K562 (cell line): ENCODE results near the gene MSL3. TPM values are rescaled to one million over a fixed set of nuclear protein-coding genes. Genes with fewer than 3 reads are reported as not detected.

Source experiments
- ATAC-seq: fragments of 200-7000 bp; cut with Tn5 transposase; 3 replicates; pipeline ENCODE4 v1.9.1; 2020; ENCODE audit warnings: moderate library complexity
- BruUV-seq: library from RNA; stranded (reverse); fragments of 400-500 nt; replicated peaks from 2 replicates; lab custom pipeline; 2021; lab: Mats Ljungman, UMichigan
- CTCF ChIA-PET: fragments of 300-600 bp; formaldehyde crosslinking; extraction: SDS; loops from one replicate; lab custom pipeline; 2021; ENCODE audit warnings: low intra/inter-chr PET ratio; lab: Yijun Ruan, JAX
- POLR2A ChIA-PET: fragments of 300-600, 350-650 bp; sonication (Branson Sonifier 250); formaldehyde crosslinking; extraction: SDS; loops from one replicate; lab custom pipeline; 2021; ENCODE audit warnings: antibody characterized with exemption, inconsistent platforms; lab: Yijun Ruan, JAX
- DNase-seq, 4 experiments: peaks; one replicate each; pipeline versions ENCODE4 v3.0.0 to v3.0.0-alpha.2; 2011 to 2018; ENCODE audit warnings: low spot score in 3 of 4, mixed read lengths in 3 of 4; ENCODE audit errors: extremely low read depth in 1 of 4
- FAIRE-seq: peaks from 2 replicates; lab custom pipeline; 2011; peaks lifted over from hg19 to GRCh38; lab: Jason Lieb, UNC
- H2AFZ ChIP-seq: 2 replicates; pipeline ENCODE4 v1.6.0; 2011; ENCODE audit warnings: low read depth, low read length, control low read depth, inconsistent platforms
- H3K27ac ChIP-seq: fragments of 200-600 bp; 3 replicates; pipeline ENCODE4 v1.8.0; 2011; ENCODE audit warnings: low read depth, mild to moderate bottlenecking, control low read depth, inconsistent platforms, low read length, moderate library complexity, mixed read lengths; ENCODE audit errors: extremely low read depth
- H3K27me3 ChIP-seq, 2 experiments: fragments of 300-600 bp in 1 of 2; 2 replicates in 1 of 2; 3 replicates in 1 of 2; pipeline versions ENCODE4 v1.6.0 to v1.8.0; 2011; ENCODE audit warnings: inconsistent platforms in 2 of 2, low read length in 2 of 2, mild to moderate bottlenecking in 1 of 2, mixed read lengths in 1 of 2, moderate library complexity in 1 of 2; ENCODE audit not compliant: control insufficient read depth in 2 of 2, insufficient read depth in 2 of 2
- H3K36me3 ChIP-seq: fragments of 300-600 bp; 3 replicates; pipeline ENCODE4 v1.8.0; 2011; ENCODE audit warnings: mild to moderate bottlenecking, low read length, inconsistent platforms; ENCODE audit not compliant: control insufficient read depth, insufficient read depth
- H3K4me1 ChIP-seq, 2 experiments: fragments of 200-600 bp in 1 of 2; replicated peaks in 1 of 2; 2 replicates in 1 of 2; 3 replicates in 1 of 2; pipeline versions ENCODE4 v1.5.1 to v1.8.0; 2011; ENCODE audit warnings: inconsistent platforms in 2 of 2, low read length in 2 of 2, mild to moderate bottlenecking in 1 of 2, mixed read lengths in 1 of 2, moderate library complexity in 1 of 2; ENCODE audit not compliant: control insufficient read depth in 2 of 2, insufficient read depth in 2 of 2
- H3K4me2 ChIP-seq: 2 replicates; pipeline ENCODE4 v1.6.1; 2011; ENCODE audit warnings: low read length, control low read depth, inconsistent platforms, mixed read lengths; ENCODE audit not compliant: insufficient read depth
- H3K4me3 ChIP-seq: fragments of 200-600 bp; sonication (generic), shearing (Covaris generic); 2 replicates; pipeline ENCODE4 v1.5.1; 2016; ENCODE audit warnings: control low read depth, inconsistent platforms
- H3K79me2 ChIP-seq: fragments of 200-600 bp; 3 replicates; pipeline ENCODE4 v1.8.0; 2011; ENCODE audit warnings: low read length, inconsistent platforms; ENCODE audit not compliant: control insufficient read depth, insufficient read depth
- H3K9ac ChIP-seq, 2 experiments: 2 replicates each; pipeline versions ENCODE4 v1.6.0 to v1.6.1; 2011; ENCODE audit warnings: low read depth in 2 of 2, low read length in 2 of 2, control low read depth in 1 of 2, inconsistent platforms in 1 of 2, mild to moderate bottlenecking in 1 of 2, mixed read lengths in 1 of 2; ENCODE audit not compliant: insufficient read depth in 1 of 2
- H3K9me1 ChIP-seq: one replicate; pipeline ENCODE4 v1.6.0; 2011; ENCODE audit warnings: inconsistent platforms, mild to moderate bottlenecking, low read length, moderate library complexity; ENCODE audit not compliant: control insufficient read depth, insufficient read depth
- H3K9me3 ChIP-seq: replicated peaks from 2 replicates; pipeline ENCODE4 v1.5.1; 2011; ENCODE audit warnings: low read depth, low read length, inconsistent platforms; ENCODE audit not compliant: control insufficient read depth, insufficient read depth
- H4K20me1 ChIP-seq: replicated peaks from 2 replicates; pipeline ENCODE4 v1.6.1; 2011; ENCODE audit warnings: low read length, inconsistent platforms, mixed read lengths; ENCODE audit not compliant: control insufficient read depth, insufficient read depth
- CREM ChIP-seq: IDR thresholded peaks from 2 replicates; pipeline ENCODE4 v1.6.1; 2014; ENCODE audit warnings: antibody characterized with exemption, low read depth
- GMEB1 ChIP-seq: fragments of 250-450 bp; sonication (Bioruptor Pico); IDR thresholded peaks from 2 replicates; pipeline ENCODE4 v1.4.0; 2020; ENCODE audit warnings: mild to moderate bottlenecking
- KDM4B ChIP-seq, 2 experiments: fragments of 450-650 bp in 1 of 2; sonication (generic) in 1 of 2; IDR thresholded peaks; 2 replicates each; pipeline ENCODE4 v1.6.1; 2016 to 2017; ENCODE audit warnings: borderline replicate concordance in 2 of 2, antibody characterized with exemption in 1 of 2, low read depth in 1 of 2, mild to moderate bottlenecking in 1 of 2
- MYC ChIP-seq, 2 experiments: fragments of 250-450 bp in 1 of 2; sonication (Bioruptor Pico) in 1 of 2; IDR thresholded peaks; 2 replicates each; pipeline versions ENCODE4 v1.5.1 to v1.6.1; 2012 to 2021; ENCODE audit warnings: low read depth in 2 of 2, borderline replicate concordance in 1 of 2, improper control_type of control experiment in 1 of 2, low read length in 1 of 2, mild to moderate bottlenecking in 1 of 2, moderate library complexity in 1 of 2
- NCOA6 ChIP-seq: fragments of 450-650 bp; IDR thresholded peaks from 2 replicates; pipeline ENCODE4 v1.6.1; 2017; ENCODE audit warnings: mild to moderate bottlenecking
- POLR2AphosphoS2 ChIP-seq: IDR thresholded peaks from 2 replicates; pipeline ENCODE4 v1.6.1; 2012; ENCODE audit warnings: low read length, improper control_type of control experiment
- RBM22 ChIP-seq: fragments of 200-400 bp; formaldehyde crosslinking; IDR thresholded peaks from 2 replicates; pipeline ENCODE4 v1.6.1; 2018; ENCODE audit warnings: low read length, low read depth; ENCODE audit not compliant: poor library complexity, severe bottlenecking
- SREBF1 ChIP-seq: fragments of 150-350 bp; IDR thresholded peaks from 2 replicates; pipeline ENCODE4 v1.6.1; 2014; ENCODE audit warnings: antibody characterized with exemption, low read depth, low read length, borderline replicate concordance
- UBTF ChIP-seq, 2 experiments: IDR thresholded peaks; 2 replicates each; pipeline ENCODE4 v1.6.1; 2012; ENCODE audit warnings: improper control_type of control experiment in 2 of 2, low read depth in 2 of 2, low read length in 2 of 2, borderline replicate concordance in 1 of 2
- ZNF224 ChIP-seq: sonication (generic); formaldehyde crosslinking; IDR thresholded peaks from 2 replicates; pipeline ENCODE4 v1.8.0; 2022; ENCODE audit warnings: mild to moderate bottlenecking, missing genetic modification reagents
- ZNF239 ChIP-seq: fragments of 250-450 bp; sonication (Bioruptor Pico); IDR thresholded peaks from 2 replicates; pipeline ENCODE4 v1.4.0; 2020; ENCODE audit warnings: mild to moderate bottlenecking
- ZNF280A ChIP-seq: fragments of 450-650 bp; IDR thresholded peaks from 2 replicates; pipeline ENCODE4 v1.6.1; 2018; ENCODE audit warnings: mild to moderate bottlenecking, low read depth; ENCODE audit not compliant: partially characterized antibody
- ZNF764 ChIP-seq: fragments of 250-450 bp; sonication (Bioruptor Pico); IDR thresholded peaks from 2 replicates; pipeline ENCODE4 v1.4.0; 2020; ENCODE audit warnings: low read depth, mild to moderate bottlenecking, moderate library complexity
- ZNF766 ChIP-seq: fragments of 200-800 bp; sonication (Bioruptor generic); conservative IDR thresholded peaks from 2 replicates; pipeline ENCODE4 v1.6.1; 2016; ENCODE audit warnings: missing genetic modification characterization, missing compliant biosample characterization
- WGBS: fragments of 100-300 bp; shearing (Covaris generic); methylation state at CpG from one replicate; pipeline ENCODE4 v1.1.6; 2016; ENCODE audit warnings: low coverage, mixed read lengths; ENCODE audit not compliant: insufficient coverage; ENCODE audit errors: missing lambda C conversion rate; 5-methylcytosine and 5-hydroxymethylcytosine counted together
- in situ Hi-C: fragments of 300-500 bp; cut with MboI; formaldehyde crosslinking; loops from 4 replicates; pipeline ENCODE4 v1.15.0; 2018; ENCODE audit warnings: inconsistent platforms, mixed read lengths
- intact Hi-C: fragments of 100-400 bp; cut with micrococcal nuclease; formaldehyde crosslinking; loops from 2 replicates; pipeline ENCODE4 v1.14.2; 2022
- polyA plus RNA-seq, 8 experiments: library from polyadenylated mRNA; depleted of rRNA in 4 of 8; stranded (reverse) in 5 of 8; unstranded in 3 of 8; fragments of >200 nt; fragmentation: Nextera tagmentation in 2 of 8; fragmentation: Illumina TruSeq in 1 of 8; extraction: Ambion mirVana in 2 of 8; extraction: Trizol in 1 of 8; gene quantifications; 2 replicates each; pipeline versions ENCODE4 v1.2.1 to v1.2.3, GENCODE V29; 2011 to 2014; ENCODE audit warnings: inconsistent platforms in 1 of 8, missing spikeins in 1 of 8
- total RNA-seq, 7 experiments: library from RNA; depleted of rRNA in 6 of 7; stranded (reverse); fragments of >200 nt in 6 of 7; fragmentation: Illumina TruSeq in 2 of 7; extraction: Trizol in 2 of 7; gene quantifications; 2 replicates each; pipeline versions ENCODE4 v1.2.1 to v1.2.3, GENCODE V29; 2011 to 2021; ENCODE audit warnings: low replicate concordance in 1 of 7

Gene MSL3
- total and polyA plus RNA-seq, 9 of the 15 experiments (the other 6 are each of a cell fraction or from before 2014, with no cell fraction given): 21.3 to 39.9 (median 27.1) TPM

GRCh38 chrX:11789809-11790208 is 31.8 kb downstream of the MSL3 start:
- Histone ChIP-seq H3K4me3 (no peak overlapping the region), H3K27ac (no peak overlapping the region), H3K4me2 (no peak overlapping the region), H3K9me1 (no peaks in the 10 kb centered on the region), H2AFZ (no peak overlapping the region), H4K20me1 (no peaks in the 10 kb centered on the region), H3K79me2 (no peaks in the 10 kb centered on the region), H3K9ac (no peak overlapping the region), H3K36me3 (no peaks in the 10 kb centered on the region), H3K27me3 (peaks cover 0 to 6% of the 10 kb centered on the region in 2 experiments; a peak in 3 of 5 replicates), H3K9me3 (no peaks in the 10 kb centered on the region), H3K4me1 (peaks cover 0 to 4% of the 10 kb centered on the region in 2 experiments; a peak in 2 of 5 replicates)
- no peak for DNase-seq
- ChIA-PET CTCF (no interaction called here), POLR2A (no interaction called here)
- no peak for FAIRE-seq
- ATAC-seq: no peak
- WGBS: 0% methylated on average over 1 of the region's 1 CpG
- in situ Hi-C loops (no loop called here), intact Hi-C loops (loop anchor here (5.0 kb wide), 2 partner anchors 117 to 912 kb away; no protein-coding TSS in a partner anchor)
- no TSS peak for BruUV-seq
- no peak for TF ChIP-seq NCOA6
- no peak for TF ChIP-seq ZNF766 (CRISPR knock-in tag)
- no peak for TF ChIP-seq CREM
- TF ChIP-seq RBM22: no peak
- no peak for TF ChIP-seq POLR2AphosphoS2
- no peak for TF ChIP-seq GMEB1 (CRISPR knock-in tag)
- TF ChIP-seq ZNF280A: no peak
- no peak for TF ChIP-seq SREBF1
- TF ChIP-seq UBTF (IDR thresholded peaks at IDR 0.05; ENCODE audit: borderline replicate concordance in 1 of 2, low read depth in 2 of 2, low read length in 2 of 2): no peak
- TF ChIP-seq ZNF239 (CRISPR knock-in tag): no peak
- no peak for TF ChIP-seq ZNF224 (CRISPR knock-in tag)
- no peak for TF ChIP-seq MYC (IDR thresholded peaks at IDR 0.05; ENCODE audit: low read depth, low read length)
- TF ChIP-seq MYC (CRISPR knock-in tag; IDR thresholded peaks at IDR 0.05; ENCODE audit: borderline replicate concordance, low read depth): no peak
- TF ChIP-seq ZNF764 (CRISPR knock-in tag): no peak
- no peak for TF ChIP-seq KDM4B (IDR thresholded peaks at IDR 0.05; ENCODE audit: borderline replicate concordance in 2 of 2, low read depth in 1 of 2)
